Eye (tissue), 1 donor: ENCODE measurements around the gene COL23A1.
A peak's percentile ranks its signal among the peaks of the same experiment; 100 is the strongest.

Experiments used
- DNase-seq: peaks from one replicate; pipeline ENCODE4 v3.0.0-alpha.2; 2015

The COL23A1 gene

GRCh38 chr5:178388386-178389025, 201.7 kb downstream of the COL23A1 start:
- DNase-seq: peak; percentile 26

GRCh38 chr5:178387856-178388190, 202.4 kb downstream of the COL23A1 start:
- DNase-seq: no peak

- no peak for DNase-seq
Measured at GRCh38 chr5:178387061-178387855, 202.9 kb downstream of the COL23A1 start.

GRCh38 chr5:178386336-178386931, 203.8 kb downstream of the COL23A1 start:
- no peak for DNase-seq

- peak; percentile 28 for DNase-seq
Measured at GRCh38 chr5:178385496-178385890, 204.7 kb downstream of the COL23A1 start.

- DNase-seq: no peak
Measured at GRCh38 chr5:178384816-178385495, 205.2 kb downstream of the COL23A1 start.

GRCh38 chr5:178383919-178384815, 206.0 kb downstream of the COL23A1 start:
- peak; percentile 75 for DNase-seq

GRCh38 chr5:178383301-178383918, 206.8 kb downstream of the COL23A1 start:
- DNase-seq: peak; percentile 18

GRCh38 chr5:178382754-178383164, 207.4 kb downstream of the COL23A1 start:
- peak; percentile 62 for DNase-seq

GRCh38 chr5:178381921-178382695, 208.1 kb downstream of the COL23A1 start:
- no peak for DNase-seq

GRCh38 chr5:178381206-178381605, 209.0 kb downstream of the COL23A1 start:
- DNase-seq: no peak

GRCh38 chr5:178380541-178381074, 209.6 kb downstream of the COL23A1 start:
- no peak for DNase-seq

GRCh38 chr5:178380086-178380485, 210.1 kb downstream of the COL23A1 start:
- no peak for DNase-seq

GRCh38 chr5:178378527-178379484, 211.4 kb downstream of the COL23A1 start:
- DNase-seq: peak; percentile 60

- DNase-seq: no peak
Measured at GRCh38 chr5:178377583-178378270, 212.5 kb downstream of the COL23A1 start.

- DNase-seq: no peak
Measured at GRCh38 chr5:178376921-178377582, 213.1 kb downstream of the COL23A1 start.

GRCh38 chr5:178375348-178375747, 214.8 kb downstream of the COL23A1 start:
- DNase-seq: no peak

GRCh38 chr5:178373711-178374110, 216.5 kb downstream of the COL23A1 start:
- no peak for DNase-seq
